ENCODE data around the gene GRM1.

The GRM1 gene

DNA sequence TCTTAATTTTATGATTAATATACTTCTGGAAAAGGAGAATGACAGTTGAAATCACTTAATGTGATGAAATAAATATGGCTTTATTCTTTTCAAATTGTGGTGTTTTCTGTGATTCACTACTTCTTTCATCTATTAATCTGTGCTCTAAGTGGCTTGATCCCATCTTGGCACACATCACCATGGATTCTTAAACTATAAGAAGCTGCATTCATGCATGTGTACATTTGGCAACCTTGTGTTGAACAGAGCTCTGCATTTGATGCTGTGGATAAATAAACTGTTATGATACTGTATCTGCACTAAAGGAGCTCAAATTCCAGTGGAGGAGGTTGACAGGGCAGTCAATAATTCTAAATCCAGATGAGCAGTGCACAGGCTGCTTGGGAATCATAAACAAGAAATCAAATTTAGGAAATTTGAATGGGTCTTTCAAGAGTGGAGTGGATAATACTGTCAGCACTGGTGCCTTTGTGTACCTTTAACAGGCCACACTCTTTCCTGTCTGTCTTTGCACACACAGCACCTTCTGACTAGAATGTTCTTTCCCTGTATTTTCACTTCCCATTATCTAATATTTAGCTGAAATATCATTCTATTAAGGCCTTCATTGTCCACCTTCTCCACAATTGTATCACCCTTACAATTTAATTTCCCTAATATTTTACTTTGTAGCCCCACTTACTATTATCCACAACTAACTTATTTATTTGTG is 252.9 kb downstream of the GRM1 start:
- DNase-seq: no peak

DNA sequence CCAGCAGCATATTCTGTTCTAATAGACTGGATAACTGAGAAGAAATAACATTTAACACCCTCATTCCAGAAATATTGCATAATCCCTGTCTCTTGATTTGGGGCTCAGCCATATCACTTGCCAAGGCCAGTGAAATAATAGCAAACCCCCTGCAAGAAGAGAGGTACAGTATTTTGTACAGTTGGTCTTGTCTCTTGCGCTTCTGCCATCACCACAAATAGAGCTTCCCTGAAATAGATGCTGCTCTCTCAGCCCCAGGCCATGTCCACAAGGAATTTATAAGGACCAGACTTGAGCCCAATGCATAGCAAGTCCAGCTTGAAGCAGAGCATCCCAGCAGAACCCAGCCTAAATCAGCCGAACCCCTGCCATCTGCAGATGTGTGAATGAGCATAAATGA is 254.0 kb downstream of the GRM1 start:
- no peak for DNase-seq

DNA sequence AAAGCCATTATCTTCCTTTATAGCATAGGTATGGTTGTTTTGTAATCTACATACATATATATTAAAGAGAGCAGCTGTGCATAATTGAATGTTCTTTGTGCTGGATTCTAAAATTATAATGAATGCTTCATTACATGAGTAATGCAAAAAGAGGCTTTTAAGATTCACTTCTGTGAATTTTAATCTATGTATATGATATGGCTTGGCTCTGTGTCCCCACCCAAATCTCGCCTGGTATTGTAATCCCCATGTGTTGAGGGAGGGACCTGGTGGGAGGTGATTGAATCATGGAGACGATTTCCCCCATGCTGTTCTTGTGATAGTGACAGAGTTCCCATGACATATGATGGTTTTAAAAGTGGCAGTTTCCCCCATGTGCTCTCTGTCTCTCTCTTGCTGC is 255.4 kb downstream of the GRM1 start:
- DNase-seq: no peak

DNA sequence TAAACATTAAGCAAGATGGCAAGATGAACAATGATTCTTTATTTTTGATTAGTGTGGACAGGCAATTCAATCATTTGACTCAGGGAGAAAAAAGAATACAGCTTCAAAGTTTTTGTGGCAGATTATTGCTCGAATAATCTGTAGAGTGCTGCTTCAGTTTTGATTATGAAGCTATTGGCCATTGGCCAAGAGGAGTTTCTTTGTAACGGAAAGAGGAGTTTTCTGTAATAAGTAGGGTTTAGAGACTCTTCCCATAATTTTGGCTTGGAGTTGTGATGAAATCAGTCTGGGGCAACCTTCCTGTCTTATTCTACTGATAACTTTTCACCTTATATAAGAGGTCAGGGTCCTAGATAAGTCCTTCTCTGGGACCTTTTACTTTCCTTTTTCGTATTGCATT is 258.1 kb downstream of the GRM1 start:
- no peak for DNase-seq

DNA sequence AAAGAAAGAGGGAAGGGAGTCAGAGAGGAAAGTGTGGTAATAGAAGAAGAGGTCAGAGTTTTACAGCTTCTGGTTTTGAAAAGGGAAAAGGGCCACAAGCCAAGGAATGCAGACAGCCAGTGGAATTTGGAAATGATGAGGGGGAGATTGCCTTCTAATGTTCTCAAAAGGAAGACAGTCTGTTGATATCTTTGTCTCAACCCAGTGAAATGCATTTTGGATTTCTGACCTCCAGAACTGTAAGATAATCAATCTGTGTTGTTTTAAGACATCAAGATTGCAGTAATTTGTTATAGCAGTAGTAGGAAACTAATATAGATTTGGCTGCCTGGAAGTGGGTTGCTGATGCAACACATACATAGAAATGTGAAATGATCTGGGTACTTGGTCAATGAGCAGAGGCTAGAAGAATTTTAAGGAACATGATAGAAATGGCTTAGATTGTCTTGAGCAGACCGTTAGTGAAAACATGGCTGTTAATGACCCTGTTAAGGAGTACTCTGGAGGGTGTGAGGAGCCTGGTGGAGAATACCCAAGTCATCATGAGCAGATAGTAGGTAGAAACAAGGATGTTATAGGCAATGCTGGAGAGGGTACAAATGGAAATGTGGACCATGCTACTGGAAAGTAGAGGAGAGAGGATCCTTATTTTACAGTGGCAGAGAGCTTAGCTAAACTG is 259.0 kb downstream of the GRM1 start:
- DNase-seq: no peak

DNA sequence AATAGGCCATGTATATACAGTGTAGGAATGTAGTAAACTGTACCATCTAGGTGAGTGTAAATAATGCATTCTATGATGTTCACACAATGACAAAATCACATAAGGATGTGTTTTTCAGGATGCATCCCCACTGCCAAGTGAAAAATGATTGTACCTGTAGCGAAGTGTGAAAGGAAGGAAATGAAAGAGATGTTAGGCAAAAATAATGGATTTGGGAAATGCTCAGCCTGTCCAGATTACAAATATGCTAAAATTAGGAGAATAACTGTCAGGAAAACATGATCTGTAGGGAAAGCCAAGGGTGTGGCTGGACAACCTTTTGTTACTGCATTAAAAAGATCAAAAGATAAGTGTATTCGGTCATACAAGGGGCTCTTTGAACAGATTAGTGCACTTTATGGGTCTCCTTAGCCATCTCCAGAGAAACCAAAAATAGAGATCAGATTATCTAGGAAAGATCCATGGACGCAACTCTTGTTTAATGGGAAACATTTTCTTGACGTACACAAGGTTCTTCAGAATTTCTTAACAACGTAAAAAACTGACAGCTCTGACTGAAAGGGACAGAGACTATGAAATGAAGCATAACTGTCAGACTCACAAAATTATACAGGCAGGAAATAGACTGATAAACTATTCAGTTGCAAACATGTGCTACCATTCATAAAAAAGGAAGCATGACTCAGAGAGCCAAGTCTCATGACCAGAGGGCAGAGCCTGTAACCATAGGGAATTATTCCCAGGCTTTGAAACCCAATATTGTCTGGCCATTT is 261.1 kb downstream of the GRM1 start:
- no peak for DNase-seq

DNA sequence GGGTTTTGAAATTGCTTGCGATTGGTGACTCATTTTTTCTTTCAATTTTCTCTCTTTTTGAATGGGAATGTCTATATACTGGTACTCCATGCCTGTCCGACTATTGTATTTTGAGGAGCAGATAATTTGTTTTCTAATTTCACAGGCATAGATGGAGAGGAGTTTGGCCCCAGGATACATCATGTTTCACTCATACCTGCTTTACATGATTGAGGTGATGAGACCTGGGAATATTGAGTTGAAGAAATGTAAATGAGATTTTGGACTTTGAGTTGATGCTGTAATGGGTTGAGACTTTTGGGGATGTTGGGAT is 261.7 kb downstream of the GRM1 start:
- no peak for DNase-seq

DNA sequence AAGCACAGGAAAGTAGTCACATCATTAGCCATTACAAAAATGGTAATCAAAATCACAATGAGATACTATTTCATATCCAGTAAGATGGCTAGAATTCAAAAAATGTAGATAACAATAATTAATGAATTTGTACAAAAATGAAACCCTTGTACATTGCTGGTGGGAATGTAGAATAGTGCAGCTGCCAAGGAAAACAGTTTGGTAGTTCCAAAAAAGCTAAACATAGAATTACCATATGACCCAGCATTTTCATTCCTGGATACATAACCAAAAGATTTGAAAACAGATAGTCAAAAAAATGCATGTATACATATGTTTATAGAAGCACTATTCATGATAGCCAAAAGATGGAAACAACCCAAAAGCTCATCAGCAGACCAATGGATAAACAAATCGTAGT is 263.6 kb downstream of the GRM1 start:
- DNase-seq: no peak

DNA sequence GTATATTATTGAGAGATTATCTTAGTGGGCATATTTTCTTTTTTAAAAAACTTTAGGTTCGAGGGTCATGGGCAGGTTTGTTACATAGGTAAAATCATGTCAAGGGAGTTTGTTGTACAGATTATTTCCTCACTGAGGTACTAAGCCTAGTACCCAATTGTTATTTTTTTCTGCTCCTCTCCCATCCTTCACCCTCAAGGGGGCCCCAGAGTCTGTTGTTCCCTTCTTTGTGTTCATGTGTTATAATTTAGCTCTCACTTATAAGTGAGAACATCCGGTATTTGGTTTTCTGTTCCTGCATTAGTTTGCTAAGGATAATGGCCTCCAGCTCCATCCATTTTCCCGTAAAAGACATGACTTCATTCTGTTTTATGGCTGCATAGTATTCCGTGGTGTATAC is 266.8 kb downstream of the GRM1 start:
- DNase-seq: no peak

DNA sequence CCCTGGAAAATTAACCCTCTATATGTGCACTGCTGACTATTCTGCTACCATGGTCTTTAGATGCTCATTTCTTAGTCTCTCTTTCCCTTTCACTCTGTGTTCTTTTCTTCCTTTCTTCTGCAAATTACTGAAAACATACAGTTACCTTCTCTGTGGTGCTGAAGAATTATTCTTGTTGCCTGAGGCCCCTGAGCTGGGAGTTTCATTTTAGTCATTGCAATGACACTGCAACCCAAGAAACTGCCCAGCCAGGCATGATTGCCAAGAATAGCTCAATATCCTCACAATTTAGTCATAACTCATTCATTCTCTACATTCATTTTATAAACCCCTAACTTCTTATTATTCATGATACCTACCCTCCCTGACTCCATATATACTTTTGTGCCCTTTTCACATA is 269.0 kb downstream of the GRM1 start:
- DNase-seq: no peak

DNA sequence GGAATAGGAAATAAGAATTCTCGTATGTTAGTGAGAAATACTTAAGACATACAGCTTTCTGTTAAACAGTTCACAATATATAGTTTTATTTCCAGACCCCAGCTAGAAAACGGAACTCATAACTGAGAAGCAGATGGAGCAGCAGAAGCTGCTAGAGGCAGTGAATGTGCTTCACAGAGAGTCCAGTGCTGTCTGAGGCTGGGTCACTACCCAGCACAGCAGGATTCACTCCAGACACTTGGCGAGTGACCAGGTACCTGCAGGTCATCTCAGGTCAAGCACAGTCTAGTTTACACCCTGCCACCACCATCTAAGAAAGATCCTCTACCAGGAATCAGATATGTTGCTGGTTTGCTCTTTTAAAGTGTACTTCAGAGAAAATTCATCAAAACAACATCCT is 271.7 kb downstream of the GRM1 start:
- no peak for DNase-seq

DNA sequence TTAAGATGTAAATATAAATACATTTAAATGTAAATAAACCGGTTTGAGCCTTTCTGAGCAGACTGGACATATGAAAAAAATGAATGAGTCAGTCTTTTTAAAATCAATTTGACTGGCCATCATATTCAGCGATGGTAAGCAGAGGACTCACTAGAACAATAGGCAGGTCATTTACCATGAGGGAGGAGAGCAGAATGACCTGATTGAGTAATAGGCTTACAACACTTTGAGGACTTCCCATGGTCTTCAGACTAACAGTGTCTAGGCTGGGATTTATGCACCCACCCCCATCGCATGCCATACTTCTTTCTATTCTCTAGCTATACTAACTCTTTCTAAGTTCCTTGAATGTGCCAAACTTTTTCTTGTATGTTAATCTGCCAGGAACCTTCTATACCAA is 272.9 kb downstream of the GRM1 start:
- DNase-seq: no peak

DNA sequence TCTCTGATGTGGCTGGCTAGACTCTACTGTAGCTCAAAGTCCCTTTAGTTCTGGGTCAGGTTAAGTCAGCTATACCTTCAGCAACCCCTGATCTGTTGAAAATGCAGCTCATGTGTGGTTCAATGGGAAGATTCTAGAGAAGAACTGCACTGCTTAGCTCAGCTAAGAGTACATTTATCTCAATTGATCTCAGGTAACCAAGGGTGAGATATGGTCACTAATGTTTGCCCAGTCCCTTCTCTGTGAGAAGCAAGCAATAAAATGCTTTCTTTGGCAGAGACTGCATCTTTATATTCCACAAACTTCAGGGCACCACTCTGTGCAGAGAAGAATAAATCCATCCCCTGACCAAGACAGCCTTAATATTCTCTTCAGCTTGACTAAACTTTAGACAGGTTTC is 274.1 kb downstream of the GRM1 start:
- no peak for DNase-seq

DNA sequence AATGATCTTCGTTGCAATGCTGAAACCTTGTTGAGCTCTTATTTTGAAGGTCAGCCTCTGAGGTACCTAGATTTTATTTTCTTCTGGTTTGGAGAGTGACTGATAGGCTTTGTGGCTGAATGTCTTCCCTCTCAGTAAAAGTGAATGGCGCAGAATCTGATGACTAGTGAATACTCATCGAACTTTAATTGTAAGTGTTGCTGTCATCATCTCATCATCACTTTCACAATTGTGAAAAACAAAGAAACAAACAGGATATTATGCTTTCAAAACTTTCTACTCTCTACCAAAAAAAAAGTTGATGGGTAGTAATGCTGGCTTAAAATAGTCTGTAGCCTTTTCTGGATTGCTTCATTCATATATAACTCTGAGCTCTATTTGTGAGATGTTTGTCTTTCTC is 275.3 kb downstream of the GRM1 start:
- no peak for DNase-seq

DNA sequence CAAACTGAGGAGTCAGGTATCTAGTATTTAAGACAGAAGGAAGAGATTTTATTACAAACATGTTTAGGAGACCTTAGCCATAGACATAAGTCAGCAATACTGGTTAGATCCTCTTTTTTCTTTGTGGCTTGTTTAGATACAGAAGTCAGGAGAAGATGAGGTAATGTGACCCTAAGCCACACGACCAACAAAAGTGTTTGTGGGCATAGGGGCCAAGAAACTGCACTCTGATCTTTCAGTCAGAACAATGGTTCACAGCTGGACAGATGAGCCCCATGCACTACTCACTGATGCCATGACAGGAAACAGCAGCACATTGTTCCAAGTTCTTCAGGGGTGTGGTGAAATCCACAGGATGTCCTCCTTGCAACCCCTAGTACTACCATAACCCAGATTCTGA is 276.2 kb downstream of the GRM1 start:
- DNase-seq: no peak

DNA sequence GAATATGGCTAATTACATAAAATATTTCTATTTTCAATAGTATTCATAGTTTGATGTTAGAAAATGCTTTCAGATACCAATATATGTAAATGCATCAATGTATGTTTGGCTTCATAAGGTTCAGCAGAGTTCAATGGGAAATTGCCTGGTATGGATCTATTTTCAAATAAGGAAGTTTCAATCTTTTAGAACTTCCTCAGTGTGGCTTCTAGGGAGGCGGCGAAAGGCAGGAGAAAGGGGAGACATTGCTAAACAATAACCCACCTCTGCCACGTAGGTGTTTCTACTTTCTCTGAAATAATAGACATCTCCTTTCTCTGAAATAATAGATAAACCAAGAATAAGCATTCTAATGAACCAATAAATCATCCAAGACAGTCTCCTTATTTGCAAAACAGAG is 277.1 kb downstream of the GRM1 start:
- no peak for DNase-seq

DNA sequence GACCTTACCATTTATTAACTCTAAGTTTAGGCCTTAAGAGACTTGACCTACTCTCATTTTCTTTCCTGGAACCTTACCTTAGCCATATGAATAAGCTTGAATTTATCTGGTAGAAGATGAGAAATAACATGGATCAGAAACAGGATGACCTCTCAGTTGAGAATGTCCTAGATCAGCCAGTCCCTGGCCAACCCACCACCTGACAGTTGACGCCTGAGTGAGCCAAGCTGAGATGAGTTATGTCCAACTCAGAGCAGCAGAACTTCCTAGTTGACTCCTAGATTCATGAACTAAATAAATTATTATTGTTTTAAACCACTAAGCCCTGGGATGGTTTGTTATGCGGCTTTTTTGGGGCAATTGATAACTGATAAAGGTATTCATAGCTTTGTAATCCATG is 281.8 kb downstream of the GRM1 start:
- DNase-seq: no peak

DNA sequence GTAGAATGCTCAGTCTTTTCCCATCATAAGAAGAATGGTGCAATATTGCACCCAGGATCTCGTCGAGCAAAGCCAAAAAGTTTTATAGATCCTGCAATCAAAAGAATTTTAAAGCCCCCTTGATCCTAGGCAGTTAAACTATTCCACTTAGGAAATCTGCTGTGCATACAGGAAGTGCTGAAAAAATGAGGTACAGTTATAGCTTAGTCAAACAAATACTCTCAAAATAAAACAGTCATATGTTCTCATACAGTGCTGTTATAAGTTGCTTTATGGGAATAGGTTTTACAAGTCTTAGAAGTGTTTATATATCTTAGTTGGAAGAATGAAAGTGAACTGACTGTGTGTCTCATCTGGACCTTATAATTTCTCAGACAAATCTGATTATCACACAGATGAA is 282.2 kb downstream of the GRM1 start:
- no peak for DNase-seq

DNA sequence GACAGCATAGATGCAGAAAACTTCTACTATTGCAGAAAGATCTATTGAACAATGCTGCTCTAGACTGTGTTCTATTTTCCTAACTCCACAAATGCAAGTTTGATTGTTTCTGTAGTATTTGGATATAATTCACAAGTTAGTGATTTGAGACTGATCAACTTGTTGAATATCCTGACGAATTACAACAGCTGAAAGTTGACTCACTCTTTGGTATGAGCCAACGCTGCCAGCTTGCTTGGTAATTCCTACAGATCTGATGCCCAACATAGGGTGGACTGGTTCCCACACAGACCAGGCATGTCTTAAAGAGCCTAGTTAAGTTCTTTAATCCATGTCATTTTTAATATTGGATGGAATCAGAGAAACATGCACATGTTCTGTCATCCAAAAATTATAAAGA is 283.7 kb downstream of the GRM1 start:
- no peak for DNase-seq

DNA sequence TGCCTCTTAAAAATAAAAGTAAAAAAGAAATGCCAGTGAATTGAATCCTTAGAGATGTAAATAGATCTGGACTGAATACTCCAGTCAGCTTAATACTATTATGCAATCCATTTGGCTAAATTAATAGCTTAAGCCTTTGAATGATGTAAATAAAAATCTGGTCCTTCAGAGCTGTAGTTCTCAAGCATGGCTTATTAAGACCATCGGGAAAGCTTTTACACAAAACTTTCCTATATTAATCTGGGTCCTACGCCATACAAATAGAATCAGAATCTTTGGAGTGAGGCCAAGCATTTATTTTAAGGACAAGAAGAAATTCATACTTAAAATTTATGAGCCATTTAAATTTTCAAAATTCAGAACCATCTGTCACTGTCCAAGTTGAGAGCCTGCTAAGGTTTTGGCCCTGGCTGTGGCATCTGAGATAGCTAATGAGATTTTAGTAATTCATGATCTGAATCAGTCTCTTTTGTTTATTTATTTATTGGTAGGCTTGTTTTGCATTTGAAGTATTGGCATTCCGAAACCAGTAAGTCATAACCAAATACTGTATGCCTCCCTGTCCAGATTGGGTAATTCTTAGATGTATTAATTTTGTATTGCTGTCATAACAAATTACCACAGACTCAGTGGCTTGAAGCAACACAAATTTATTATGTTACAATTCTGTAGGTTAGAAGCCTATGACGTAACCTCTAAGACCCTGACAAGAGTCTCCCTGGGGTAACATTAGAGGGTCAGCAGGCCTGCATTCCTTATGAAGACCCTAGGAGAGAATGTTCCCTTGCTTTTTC is 286.7 kb downstream of the GRM1 start:
- DNase-seq: no peak

DNA sequence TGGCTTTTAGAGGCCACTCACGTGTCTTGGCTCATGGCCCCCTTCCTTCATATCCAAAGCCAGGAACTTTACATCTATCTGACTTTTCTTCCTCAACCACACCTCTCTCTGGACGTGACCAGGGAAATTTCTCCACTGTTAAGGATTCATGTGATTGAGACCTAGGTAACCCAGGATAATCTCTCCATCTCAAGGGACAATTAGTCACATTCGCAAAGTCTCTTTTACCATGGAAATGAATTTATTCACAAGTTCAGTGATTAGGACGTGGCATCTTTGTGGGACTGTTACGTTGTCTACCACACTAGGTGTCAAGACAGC is 287.3 kb downstream of the GRM1 start:
- DNase-seq: no peak

DNA sequence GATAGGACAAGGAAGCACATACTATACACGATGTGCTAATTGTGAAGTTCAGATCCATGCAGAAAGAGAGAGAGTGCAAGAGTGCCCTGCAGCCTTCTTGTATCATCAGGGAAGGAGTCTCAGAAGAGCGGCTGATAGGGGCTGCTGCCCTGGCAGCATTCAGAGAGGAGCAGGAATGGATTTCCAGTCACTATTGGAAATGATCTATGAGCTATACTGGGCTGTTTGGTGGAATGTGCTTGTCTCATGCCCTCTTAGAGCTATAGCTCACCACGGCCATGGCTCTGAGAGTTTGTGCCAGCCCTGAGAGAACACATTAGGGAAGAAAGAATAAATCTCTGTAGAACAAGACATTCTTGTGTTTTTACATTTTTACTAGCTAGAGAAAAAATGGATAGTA is 302.2 kb downstream of the GRM1 start:
- no peak for DNase-seq

DNA sequence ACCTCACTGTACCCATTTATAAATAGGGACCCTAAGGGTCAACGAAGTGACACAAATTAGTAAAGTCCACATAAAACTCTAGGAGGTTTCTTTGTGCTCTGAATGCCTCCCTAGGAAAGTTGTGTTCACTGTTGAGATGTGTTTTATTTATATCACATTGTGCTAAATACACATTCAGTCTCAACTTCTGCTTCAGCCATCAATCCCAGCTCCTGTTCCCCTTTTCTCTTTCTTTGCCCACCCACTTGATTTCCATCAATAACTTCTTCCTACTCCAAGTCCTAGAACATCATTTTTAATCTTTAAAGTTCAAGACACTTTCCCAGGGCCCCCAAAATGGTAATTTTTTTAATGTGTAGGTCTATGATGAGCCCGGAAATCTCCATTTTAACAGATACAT is 306.5 kb downstream of the GRM1 start:
- no peak for DNase-seq

DNA sequence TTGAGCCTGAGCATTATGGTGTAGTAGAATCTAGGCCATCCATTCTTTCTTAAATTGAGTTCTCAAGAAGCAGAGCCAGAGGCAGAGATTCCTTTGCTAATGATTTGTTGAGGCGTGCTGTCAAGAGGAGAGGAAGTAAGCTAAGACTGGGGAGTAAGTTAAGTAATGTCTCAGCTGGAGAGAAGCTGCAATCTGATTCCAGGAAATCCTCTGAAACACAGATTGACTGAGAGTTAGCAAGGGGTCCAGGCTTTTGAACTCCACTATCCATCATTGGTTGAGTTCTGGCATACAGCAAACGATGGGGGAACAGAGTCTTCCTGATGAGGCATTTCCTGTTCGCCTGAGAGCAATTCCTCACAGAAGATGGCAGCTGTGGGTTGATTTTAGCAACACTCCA is 307.3 kb downstream of the GRM1 start:
- no peak for DNase-seq
